RWPE1 (cell line): Measurements from ENCODE around the gene AMBRA1.

Source experiments
- CTCF ChIA-PET: fragments of 350-600 bp; sonication (Branson Sonifier 250); formaldehyde crosslinking; extraction: SDS; loops from one replicate; lab custom pipeline; 2021; lab: Yijun Ruan, JAX
- POLR2A ChIA-PET: fragments of 400-600 bp; formaldehyde crosslinking; extraction: SDS; loops from one replicate; lab custom pipeline; 2020; ENCODE audit warnings: antibody characterized with exemption; ENCODE audit not compliant: low non-redundant PET; lab: Yijun Ruan, JAX
- DNase-seq: peaks from one replicate; pipeline ENCODE4 v3.0.0; 2012; ENCODE audit warnings: low spot score
- H3K27ac ChIP-seq: fragments of 450-650 bp; 2 replicates; pipeline ENCODE4 v1.5.1; 2017
- TF ChIP-seq, protein P1 (sequence below): fragments of 450-650 bp; conservative IDR thresholded peaks from 2 replicates; pipeline ENCODE4 v1.5.1; 2017; ENCODE audit warnings: low read depth, mild to moderate bottlenecking

Gene AMBRA1

DNA sequence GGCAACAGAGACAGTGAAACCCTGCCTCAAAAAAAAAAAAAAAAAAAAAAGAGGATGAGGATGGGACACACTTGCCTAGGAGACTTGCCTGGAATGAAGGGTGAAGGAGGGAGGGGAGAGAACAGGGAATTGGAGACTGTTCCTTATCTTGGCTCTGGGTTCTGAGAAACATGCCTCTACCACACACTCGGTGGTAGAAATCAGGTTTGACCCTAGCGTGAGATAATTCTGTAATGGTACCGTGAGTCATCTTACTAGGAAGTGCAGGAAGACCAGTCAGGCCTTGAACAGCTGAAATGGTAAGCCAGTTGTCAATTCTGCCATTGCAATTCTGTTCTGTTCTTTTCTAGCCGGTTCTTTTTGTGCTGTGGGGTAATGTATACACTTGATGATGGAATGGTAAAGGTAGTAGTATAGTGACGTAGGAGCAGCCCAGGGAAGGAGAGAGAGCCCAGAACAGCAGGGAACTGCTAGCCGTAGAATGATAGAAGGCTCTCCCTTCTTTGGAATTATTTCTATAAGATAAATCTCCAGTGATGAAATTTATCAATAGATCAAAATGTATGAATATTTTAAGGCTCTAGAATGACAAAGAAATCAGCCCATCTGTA lies 3.9 kb upstream of the AMBRA1 start:
- no peak overlapping the region for H3K27ac ChIP-seq
- no peak for DNase-seq
- CTCF ChIA-PET: interaction anchor here (0.7 kb wide), 1 partner anchor 491 kb away, joined by 3 read pairs; no protein-coding TSS in a partner anchor
- POLR2A ChIA-PET: no interaction called here
- TF ChIP-seq, protein P1, sequence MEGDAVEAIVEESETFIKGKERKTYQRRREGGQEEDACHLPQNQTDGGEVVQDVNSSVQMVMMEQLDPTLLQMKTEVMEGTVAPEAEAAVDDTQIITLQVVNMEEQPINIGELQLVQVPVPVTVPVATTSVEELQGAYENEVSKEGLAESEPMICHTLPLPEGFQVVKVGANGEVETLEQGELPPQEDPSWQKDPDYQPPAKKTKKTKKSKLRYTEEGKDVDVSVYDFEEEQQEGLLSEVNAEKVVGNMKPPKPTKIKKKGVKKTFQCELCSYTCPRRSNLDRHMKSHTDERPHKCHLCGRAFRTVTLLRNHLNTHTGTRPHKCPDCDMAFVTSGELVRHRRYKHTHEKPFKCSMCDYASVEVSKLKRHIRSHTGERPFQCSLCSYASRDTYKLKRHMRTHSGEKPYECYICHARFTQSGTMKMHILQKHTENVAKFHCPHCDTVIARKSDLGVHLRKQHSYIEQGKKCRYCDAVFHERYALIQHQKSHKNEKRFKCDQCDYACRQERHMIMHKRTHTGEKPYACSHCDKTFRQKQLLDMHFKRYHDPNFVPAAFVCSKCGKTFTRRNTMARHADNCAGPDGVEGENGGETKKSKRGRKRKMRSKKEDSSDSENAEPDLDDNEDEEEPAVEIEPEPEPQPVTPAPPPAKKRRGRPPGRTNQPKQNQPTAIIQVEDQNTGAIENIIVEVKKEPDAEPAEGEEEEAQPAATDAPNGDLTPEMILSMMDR: no peak

DNA sequence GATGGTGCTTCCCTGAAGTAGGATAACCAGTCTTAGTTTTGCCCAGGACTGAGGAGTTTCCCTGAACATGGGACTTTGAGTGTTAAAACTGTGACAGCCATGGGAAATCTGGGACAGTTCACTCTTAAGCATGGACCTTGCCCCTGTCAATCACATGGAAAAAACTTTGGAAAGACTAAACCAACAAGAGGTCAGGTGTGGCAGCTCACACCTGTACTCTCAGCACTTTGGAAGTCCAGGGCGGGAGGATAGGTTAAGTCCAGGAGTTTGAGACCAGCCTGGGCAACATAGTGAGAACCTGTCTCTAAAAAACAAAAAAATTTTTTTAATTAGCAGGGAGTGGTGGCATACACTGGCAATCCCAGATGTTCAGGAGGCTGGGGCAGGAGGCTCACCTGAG lies 3.3 kb upstream of the AMBRA1 start:
- TF ChIP-seq, protein P1: no peak
- no peak for DNase-seq
- POLR2A ChIA-PET: no interaction called here
- H3K27ac ChIP-seq: no peak overlapping the region
- CTCF ChIA-PET: no interaction called here

DNA sequence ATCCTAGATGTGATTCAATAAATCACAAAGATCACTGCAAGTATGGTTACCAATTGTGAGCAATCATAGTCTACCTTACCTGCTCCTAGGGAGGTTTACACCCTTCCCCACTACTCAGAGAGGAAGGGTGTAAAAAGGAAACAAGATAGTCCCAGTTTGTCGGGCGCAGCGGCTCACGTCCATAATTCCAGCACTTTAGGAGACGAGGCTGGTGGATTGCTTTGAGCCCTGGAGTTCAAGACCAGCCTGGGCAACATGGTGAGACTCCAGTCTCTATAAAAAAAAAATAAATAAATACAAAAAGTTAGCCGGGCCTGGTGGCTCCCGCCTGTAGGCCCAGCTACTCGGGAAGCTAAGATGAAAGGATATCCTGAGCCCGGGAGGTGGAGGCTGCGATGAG lies 962 bp upstream of the AMBRA1 start:
- ChIA-PET POLR2A (no interaction called here), CTCF (no interaction called here)
- no peak overlapping the region for H3K27ac ChIP-seq
- TF ChIP-seq, protein P1: no peak
- DNase-seq: no peak

DNA sequence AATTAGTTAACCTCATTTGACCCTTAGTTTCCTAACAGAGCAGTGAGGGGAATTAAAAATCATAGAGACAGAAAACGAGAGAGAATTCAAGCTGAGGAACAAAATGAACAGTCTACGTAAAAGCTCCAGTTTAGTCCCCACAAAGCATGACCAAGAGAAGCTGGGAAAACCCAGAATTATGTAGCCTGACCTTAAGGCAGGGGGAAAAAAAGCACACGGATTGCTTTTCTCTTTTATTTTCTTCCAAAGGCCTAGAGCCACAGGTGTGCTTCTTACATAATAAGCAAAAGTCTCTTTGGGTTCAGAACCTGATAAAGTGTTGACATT lies 514 bp upstream of the AMBRA1 start:
- ChIA-PET POLR2A (no interaction called here), CTCF (no interaction called here)
- TF ChIP-seq, protein P1: no peak
- no peak overlapping the region for H3K27ac ChIP-seq
- no peak for DNase-seq

DNA sequence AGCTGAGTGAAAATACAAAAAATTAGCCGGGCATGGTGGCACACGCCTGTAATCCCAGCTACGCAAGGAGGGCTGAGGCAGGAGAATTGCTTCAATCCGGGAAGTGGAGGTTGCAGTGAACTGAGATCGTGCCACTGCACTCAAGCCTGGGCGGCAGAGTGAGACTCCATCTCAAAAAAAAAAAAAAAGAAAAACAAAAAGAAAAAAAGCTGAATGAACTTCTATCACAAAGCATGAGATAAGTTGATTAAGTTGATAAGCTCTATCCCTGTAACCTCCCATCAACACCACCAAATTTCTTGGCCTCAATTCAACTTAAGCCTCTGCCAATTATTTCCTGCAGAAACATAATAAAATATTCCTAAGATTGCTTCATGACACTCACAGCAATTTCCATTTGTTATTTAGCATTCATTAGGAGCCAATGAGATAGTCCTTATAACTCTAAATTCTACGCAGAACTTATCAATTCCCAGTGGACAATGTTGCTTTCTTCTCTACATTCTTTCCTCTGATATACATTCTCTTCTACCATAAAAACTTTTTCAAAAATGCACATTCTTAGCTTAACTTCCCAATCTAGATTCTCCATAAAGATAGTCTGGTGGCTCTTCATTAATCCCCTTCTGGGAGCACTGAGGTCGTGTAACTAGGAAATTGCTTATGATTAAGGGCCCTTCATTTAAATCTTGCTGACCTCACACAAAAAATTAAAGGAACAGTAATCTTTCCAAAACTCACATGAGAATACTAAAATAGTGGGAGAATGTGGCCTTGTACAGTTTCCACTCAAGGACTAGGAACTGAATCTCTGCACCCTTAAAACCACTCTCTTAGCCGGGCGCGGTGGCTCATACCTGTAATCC lies 2.9 kb downstream of the AMBRA1 start:
- TF ChIP-seq, protein P1: no peak
- CTCF ChIA-PET: interaction anchor here (0.5 to 0.9 kb wide), 3 partner anchors 8 to 205 kb away, joined by 4 to 6 read pairs (median 4); no protein-coding TSS in a partner anchor
- POLR2A ChIA-PET: interaction anchor here (0.7 kb wide), 1 partner anchor 37 kb away, joined by 4 read pairs; no protein-coding TSS in a partner anchor
- H3K27ac ChIP-seq: peak overlapping the region; percentile 47
- no peak for DNase-seq

DNA sequence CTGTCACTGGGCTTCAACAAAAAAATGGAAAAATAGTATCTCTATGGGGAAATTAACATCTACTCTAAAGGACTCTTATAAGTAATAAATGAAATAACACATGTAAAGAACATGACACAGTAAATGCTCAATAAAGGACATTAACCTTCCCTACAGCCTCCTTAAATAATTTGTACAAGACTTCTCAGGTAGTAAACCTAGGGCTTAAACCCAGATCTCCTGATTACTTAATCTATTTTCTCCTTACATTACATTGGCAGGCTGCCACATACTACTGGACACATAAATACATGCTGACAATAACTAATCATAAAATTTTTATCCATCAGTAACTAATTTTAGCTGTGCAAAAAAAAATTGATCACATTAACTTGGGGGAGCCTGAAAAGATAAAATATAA lies 4.9 kb downstream of the AMBRA1 start:
- CTCF ChIA-PET: interaction anchor here (0.7 kb wide), 1 partner anchor 97 kb away, joined by 3 read pairs; no protein-coding TSS in a partner anchor
- DNase-seq: no peak
- H3K27ac ChIP-seq: no peak overlapping the region
- POLR2A ChIA-PET: no interaction called here
- TF ChIP-seq, protein P1: no peak
